Glutamatergic neuron (in vitro differentiated cells): Measurements from ENCODE around the gene OR2H1. TPM values are rescaled to one million over a fixed set of nuclear protein-coding genes. Genes with fewer than 3 reads are reported as not detected.

ENCODE experiments used
- DNase-seq: peaks from one replicate; pipeline ENCODE4 v3.0.0; 2022
- H3K27ac Mint-ChIP-seq: one replicate; pipeline ENCODE4 v1.8.0; 2020; ENCODE audit warnings: mild to moderate bottlenecking, mixed read lengths, inconsistent platforms; ENCODE audit not compliant: unreplicated experiment
- H3K27me3 Mint-ChIP-seq: one replicate; pipeline ENCODE4 v1.8.0; 2020; ENCODE audit warnings: mild to moderate bottlenecking, moderate library complexity, mixed read lengths, inconsistent platforms; ENCODE audit not compliant: unreplicated experiment
- H3K36me3 Mint-ChIP-seq: one replicate; pipeline ENCODE4 v1.8.0; 2020; ENCODE audit warnings: mild to moderate bottlenecking, mixed read lengths, inconsistent platforms; ENCODE audit not compliant: unreplicated experiment
- H3K4me1 Mint-ChIP-seq: one replicate; pipeline ENCODE4 v1.8.0; 2020; ENCODE audit warnings: mild to moderate bottlenecking, low read depth, mixed read lengths, inconsistent platforms; ENCODE audit not compliant: unreplicated experiment
- H3K4me3 Mint-ChIP-seq: one replicate; pipeline ENCODE4 v1.8.0; 2020; ENCODE audit warnings: mild to moderate bottlenecking, mixed read lengths, inconsistent platforms; ENCODE audit not compliant: unreplicated experiment
- H3K9me3 Mint-ChIP-seq: one replicate; pipeline ENCODE4 v1.8.0; 2020; ENCODE audit warnings: mild to moderate bottlenecking, moderate library complexity, mixed read lengths, inconsistent platforms; ENCODE audit not compliant: unreplicated experiment
- total RNA-seq: library from RNA; stranded (reverse); fragmentation: NEBNext Ultra II Directional; extraction: Animal tissue kit (Norgen Biotek cat#: 25700); gene quantifications from one replicate; pipeline ENCODE4 v1.2.1, GENCODE V29; 2021; ENCODE audit not compliant: unreplicated experiment
- TF ChIP-seq, protein P1 (sequence below): fragments of 200-600 bp; sonication (generic); IDR thresholded peaks from one replicate; pipeline ENCODE4 v1.5.0; 2021; ENCODE audit not compliant: partially characterized antibody, unreplicated experiment

OR2H1 gene
- total RNA-seq, 1 donor from 2014 or later = not detected

DNA sequence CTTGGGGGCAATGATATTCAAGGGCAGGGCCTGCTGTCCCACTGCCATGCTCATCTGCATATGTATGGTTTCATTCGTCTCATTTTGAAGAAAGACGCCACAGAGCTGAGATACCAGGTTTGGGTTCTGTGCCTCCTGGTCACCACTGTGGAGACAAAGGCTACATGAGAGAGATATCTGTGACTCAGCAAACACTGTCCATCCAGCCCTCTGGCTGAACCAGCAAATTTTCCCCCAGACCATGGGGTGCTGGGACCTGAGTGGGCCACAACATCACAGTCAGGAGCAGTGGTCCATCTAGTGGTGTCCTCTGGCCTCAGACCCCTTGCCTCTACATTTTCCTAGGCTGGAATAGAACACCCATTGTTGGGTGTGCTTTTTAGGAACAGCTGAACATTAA is 30.7 kb downstream of the OR2H1 start, which contains the start of gene MAS1L:
Gene MAS1L (minus strand): TSS at position 297 of the 400 bp plus-strand sequence. CDS start 54 bp downstream, at position 243.
- Mint-ChIP-seq H3K4me3 (no peak within 1 kb of the TSS), H3K27ac (no peak within 1 kb of the TSS), H3K36me3 (no peaks in the 10 kb centered on the region), H3K27me3 (no peaks in the 10 kb centered on the region), H3K9me3 (no peaks in the 10 kb centered on the region), H3K4me1 (no peaks in the 10 kb centered on the region)
- no peak for DNase-seq
- TF ChIP-seq, protein P1, sequence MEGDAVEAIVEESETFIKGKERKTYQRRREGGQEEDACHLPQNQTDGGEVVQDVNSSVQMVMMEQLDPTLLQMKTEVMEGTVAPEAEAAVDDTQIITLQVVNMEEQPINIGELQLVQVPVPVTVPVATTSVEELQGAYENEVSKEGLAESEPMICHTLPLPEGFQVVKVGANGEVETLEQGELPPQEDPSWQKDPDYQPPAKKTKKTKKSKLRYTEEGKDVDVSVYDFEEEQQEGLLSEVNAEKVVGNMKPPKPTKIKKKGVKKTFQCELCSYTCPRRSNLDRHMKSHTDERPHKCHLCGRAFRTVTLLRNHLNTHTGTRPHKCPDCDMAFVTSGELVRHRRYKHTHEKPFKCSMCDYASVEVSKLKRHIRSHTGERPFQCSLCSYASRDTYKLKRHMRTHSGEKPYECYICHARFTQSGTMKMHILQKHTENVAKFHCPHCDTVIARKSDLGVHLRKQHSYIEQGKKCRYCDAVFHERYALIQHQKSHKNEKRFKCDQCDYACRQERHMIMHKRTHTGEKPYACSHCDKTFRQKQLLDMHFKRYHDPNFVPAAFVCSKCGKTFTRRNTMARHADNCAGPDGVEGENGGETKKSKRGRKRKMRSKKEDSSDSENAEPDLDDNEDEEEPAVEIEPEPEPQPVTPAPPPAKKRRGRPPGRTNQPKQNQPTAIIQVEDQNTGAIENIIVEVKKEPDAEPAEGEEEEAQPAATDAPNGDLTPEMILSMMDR = no peak

DNA sequence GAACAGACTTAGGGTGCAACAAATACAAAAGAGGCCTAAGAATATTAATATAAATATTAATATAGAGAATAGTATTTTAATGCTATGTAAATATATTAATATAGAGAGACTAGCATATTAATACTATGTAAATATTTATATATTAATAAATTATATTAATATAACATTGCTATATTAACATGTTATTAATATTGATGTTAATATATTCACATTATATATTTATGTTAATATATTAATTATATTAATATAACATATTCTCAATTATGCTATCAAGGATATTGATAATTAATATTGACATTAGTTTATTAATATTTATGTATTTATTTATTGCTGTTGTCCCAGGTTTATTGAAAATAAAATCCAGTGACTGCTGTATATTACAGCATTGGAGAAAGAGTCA is 31.9 kb downstream of the OR2H1 start:
- no peak overlapping the region for H3K4me3 Mint-ChIP-seq
- no peaks in the 10 kb centered on the region for H3K4me1 Mint-ChIP-seq
- no peaks in the 10 kb centered on the region for H3K36me3 Mint-ChIP-seq
- DNase-seq = no peak
- no peaks in the 10 kb centered on the region for H3K27me3 Mint-ChIP-seq
- no peak overlapping the region for H3K27ac Mint-ChIP-seq
- H3K9me3 Mint-ChIP-seq = no peaks in the 10 kb centered on the region
- TF ChIP-seq, protein P1 = no peak

DNA sequence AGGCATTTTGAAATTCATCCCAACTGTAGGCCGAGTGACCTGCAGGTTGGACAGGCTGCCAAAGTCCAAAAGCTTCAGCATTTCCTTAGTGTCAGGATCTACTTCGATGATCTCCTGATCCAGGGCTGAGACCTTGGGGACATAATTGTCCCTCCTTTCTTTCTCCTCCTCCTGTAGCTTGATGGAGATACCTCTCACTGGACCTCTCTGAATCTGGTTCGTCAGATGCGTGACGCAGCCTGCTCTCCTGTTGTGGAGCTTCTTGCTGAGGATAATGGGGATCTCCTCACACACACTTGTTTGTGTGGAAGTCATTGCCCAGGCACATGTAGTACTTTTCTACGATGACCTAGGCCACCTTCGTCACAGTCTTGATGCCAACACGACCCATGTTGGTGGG is 32.3 kb downstream of the OR2H1 start:
- no peaks in the 10 kb centered on the region for H3K9me3 Mint-ChIP-seq
- H3K27me3 Mint-ChIP-seq = no peaks in the 10 kb centered on the region
- no peak for DNase-seq
- no peak overlapping the region for H3K4me3 Mint-ChIP-seq
- H3K4me1 Mint-ChIP-seq = no peaks in the 10 kb centered on the region
- TF ChIP-seq, protein P1 = no peak
- no peaks in the 10 kb centered on the region for H3K36me3 Mint-ChIP-seq
- H3K27ac Mint-ChIP-seq = no peak overlapping the region

DNA sequence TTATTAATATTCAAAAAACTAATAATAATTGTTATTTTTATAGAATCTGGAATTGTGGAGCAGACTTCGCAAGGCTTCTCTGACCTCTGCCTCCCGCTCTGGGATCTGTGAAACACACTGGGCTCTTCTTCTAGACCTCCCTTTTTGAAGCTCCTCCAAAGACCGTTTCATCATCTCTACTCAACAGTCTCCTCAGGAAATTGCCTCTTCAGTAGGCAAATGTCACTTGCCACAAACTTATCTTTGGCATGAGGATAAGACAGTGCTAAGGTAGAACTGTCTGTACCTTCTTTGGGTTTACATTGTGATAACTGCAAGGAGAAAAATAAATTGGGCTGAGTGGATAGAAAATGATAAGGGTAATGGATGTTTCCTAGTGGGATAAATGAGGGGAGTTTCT is 33.1 kb downstream of the OR2H1 start:
- peaks cover 2% of the 10 kb centered on the region for H3K27me3 Mint-ChIP-seq
- no peaks in the 10 kb centered on the region for H3K9me3 Mint-ChIP-seq
- H3K36me3 Mint-ChIP-seq = no peaks in the 10 kb centered on the region
- no peak for DNase-seq
- no peak overlapping the region for H3K27ac Mint-ChIP-seq
- no peaks in the 10 kb centered on the region for H3K4me1 Mint-ChIP-seq
- TF ChIP-seq, protein P1 = no peak
- H3K4me3 Mint-ChIP-seq = no peak overlapping the region

DNA sequence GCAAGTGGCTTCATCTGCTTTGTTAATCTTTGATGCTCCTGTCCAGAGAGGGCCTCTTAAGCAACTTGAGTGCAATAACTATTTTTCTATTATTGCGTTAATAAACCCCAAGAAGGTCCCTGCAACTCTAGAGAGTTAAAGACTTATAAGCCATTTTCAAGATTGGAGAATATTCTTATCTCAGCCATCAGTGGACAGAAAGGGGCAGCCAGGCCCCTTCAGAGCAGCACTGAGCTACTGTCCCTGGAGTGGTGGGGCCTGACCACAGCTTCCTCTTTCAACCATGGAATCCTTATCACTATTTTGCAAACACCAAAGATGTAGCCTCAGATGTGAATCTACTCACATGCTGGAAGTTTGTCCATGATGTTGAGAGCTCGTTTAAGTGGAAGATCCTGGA is 33.6 kb downstream of the OR2H1 start:
- no peak for DNase-seq
- Mint-ChIP-seq H3K4me1 (no peaks in the 10 kb centered on the region), H3K27me3 (peaks cover 2% of the 10 kb centered on the region), H3K4me3 (no peak overlapping the region), H3K9me3 (no peaks in the 10 kb centered on the region), H3K27ac (no peak overlapping the region), H3K36me3 (no peaks in the 10 kb centered on the region)
- TF ChIP-seq, protein P1 = no peak
